Large intestine (tissue), 1 donor: ENCODE data around the gene CPLX4. TPM values are rescaled to one million over a fixed set of nuclear protein-coding genes. Genes with fewer than 3 reads are reported as not detected.

ENCODE experiments used
- polyA plus RNA-seq: library from polyadenylated mRNA; unstranded; fragments of 120-200 nt; gene quantifications from one replicate; pipeline ENCODE4 v1.2.1, GENCODE V29; 2013

CPLX4 gene
- polyA plus RNA-seq, 1 donor: not detected

Other genes with a start within 250 kb of the CPLX4 start
- gene SEC11C, start 178.8 kb downstream of the CPLX4 start, polyA plus RNA-seq: 114 TPM
- 3.4 TPM for gene GRP, start 98.5 kb downstream of the CPLX4 start, polyA plus RNA-seq
- gene RAX, start 45.2 kb downstream of the CPLX4 start, polyA plus RNA-seq: not detected
- 94.4 TPM for gene LMAN1, start 40.6 kb upstream of the CPLX4 start, polyA plus RNA-seq